HG03064 (cell line): Measurements from ENCODE around the gene FOS.
A peak's percentile ranks its signal among the peaks of the same experiment; 100 is the strongest.
"Not testable (repeated sequence)": the region's sequence is repeated elsewhere in the genome, so short reads cannot be mapped to it uniquely, and the experiment has no call there.

Experiments used
- ATAC-seq: cut with Tn5 transposase; IDR thresholded peaks from one replicate; pipeline ENCODE4 v1.9.1; 2021; ENCODE audit warnings: low read depth; ENCODE audit not compliant: unreplicated experiment

The FOS gene

DNA sequence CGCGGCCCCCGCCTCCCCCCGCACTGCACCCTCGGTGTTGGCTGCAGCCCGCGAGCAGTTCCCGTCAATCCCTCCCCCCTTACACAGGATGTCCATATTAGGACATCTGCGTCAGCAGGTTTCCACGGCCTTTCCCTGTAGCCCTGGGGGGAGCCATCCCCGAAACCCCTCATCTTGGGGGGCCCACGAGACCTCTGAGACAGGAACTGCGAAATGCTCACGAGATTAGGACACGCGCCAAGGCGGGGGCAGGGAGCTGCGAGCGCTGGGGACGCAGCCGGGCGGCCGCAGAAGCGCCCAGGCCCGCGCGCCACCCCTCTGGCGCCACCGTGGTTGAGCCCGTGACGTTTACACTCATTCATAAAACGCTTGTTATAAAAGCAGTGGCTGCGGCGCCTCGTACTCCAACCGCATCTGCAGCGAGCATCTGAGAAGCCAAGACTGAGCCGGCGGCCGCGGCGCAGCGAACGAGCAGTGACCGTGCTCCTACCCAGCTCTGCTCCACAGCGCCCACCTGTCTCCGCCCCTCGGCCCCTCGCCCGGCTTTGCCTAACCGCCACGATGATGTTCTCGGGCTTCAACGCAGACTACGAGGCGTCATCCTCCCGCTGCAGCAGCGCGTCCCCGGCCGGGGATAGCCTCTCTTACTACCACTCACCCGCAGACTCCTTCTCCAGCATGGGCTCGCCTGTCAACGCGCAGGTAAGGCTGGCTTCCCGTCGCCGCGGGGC is at the start of gene FOS:
Gene FOS, plus strand, starts transcription at position 407 of the 731 bp plus-strand sequence. Its CDS starts 155 bp downstream, at position 562.
- peak; percentile 73 for ATAC-seq

DNA sequence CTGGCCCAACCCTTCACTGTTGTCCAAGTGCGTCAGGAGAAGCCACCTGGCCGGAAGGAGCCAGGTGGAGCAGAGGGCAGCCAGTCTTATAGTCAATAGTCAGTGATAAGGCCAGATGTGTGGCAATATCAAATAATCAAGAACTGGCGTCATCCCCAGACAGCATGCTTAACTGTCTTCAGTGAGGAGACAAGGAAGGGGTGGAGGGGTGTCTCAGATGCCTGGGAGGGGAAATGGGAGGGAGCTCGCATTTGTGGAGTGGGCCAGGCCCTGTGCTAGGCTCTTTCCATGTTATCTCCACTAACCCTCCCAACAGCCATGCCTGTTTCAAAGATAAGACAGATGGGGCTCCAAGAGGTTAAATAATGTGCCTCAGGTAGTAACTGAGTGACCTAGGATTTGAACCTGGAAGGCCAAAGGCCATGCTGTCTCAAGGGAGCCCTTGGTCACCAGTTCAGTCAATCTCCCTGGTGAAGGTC is 48.9 kb upstream of the FOS start:
- no peak for ATAC-seq

DNA sequence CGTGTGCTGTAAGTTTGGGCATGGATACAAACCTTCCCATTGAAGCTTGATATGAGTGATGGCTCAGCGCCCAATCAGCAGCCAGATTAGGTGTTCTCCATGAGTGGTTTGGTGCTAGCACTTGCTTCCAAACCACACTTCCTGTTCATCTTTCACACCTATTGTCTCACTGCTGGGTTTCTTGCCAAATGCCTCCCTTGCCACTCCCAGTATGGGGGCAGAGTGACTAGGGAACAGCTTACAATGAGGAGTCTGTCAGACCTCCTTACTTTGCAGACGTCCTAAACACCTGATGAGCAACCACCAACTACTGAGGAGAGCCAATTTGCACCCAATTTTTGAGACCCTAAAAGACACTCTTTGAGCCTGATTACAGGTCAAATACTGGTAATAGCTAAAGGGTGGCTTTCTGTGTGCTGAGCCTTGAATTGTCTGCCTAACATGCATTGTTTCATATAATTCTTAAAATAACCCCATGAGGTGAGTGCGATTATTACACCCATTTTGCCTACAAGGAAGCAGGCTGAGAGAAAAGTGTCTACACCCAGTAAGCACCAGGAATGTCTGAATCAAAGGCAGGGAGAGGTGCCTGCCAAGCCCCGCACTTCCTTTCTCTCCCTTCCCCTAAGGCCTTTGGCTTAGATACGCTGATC is 48.4 kb upstream of the FOS start:
- no peak for ATAC-seq

DNA sequence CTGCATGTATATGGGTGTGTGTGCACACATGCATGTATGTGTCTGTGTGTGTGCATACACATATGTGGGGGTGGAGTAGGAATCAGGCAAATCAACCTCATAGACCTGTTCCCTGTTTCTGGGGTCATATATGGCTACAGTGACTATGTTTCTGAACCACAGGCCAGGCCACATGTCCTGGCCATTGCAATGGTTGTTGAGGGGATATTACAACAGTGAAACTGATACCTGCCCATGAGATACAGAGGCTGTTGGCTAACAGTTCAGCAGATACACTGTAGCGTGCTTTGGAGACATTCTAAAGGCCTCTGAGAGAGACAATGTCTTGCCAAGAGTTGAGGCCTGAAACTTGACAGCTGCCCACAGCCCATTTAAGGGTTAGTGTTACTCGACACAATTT is 47.3 kb upstream of the FOS start:
- ATAC-seq: no peak

DNA sequence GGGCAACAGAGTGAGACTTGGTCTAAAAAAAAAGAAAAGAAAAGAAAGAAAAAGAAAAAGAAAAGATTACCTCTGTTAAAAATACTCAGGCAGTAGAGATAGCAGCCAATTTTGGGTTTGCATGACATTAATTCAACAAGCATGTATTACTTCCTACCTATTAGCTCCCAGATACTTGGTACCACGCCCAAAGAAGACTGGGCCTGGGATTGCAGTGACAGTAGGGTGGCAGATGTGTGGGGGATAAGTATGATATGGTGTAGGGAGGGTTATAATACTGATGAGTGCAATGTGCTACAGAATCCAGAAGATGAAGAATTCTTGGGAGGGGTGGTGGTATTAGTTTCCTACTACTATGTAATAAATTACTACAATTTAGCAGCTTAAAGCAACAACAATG is 46.4 kb upstream of the FOS start:
- ATAC-seq: no peak

DNA sequence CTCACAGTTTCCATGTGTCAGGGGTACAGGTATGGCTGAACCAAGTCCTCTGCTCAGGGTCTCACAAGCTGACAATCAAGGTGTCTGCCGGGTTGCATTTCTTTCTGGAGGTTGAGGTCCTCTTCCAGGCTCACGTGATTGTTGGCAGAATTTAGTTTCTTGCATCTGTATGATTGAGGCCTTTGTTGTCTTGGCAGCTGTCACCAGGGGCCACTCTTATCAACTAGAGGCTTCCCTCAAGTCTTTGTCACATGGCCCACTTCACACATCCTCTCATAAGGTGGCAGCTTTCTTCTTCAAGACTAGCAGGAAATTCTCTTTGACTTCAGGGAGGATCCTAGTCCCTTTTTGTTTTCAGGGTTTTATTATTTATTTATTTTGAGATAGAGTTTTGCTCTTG is 46.0 kb upstream of the FOS start:
- no peak for ATAC-seq

DNA sequence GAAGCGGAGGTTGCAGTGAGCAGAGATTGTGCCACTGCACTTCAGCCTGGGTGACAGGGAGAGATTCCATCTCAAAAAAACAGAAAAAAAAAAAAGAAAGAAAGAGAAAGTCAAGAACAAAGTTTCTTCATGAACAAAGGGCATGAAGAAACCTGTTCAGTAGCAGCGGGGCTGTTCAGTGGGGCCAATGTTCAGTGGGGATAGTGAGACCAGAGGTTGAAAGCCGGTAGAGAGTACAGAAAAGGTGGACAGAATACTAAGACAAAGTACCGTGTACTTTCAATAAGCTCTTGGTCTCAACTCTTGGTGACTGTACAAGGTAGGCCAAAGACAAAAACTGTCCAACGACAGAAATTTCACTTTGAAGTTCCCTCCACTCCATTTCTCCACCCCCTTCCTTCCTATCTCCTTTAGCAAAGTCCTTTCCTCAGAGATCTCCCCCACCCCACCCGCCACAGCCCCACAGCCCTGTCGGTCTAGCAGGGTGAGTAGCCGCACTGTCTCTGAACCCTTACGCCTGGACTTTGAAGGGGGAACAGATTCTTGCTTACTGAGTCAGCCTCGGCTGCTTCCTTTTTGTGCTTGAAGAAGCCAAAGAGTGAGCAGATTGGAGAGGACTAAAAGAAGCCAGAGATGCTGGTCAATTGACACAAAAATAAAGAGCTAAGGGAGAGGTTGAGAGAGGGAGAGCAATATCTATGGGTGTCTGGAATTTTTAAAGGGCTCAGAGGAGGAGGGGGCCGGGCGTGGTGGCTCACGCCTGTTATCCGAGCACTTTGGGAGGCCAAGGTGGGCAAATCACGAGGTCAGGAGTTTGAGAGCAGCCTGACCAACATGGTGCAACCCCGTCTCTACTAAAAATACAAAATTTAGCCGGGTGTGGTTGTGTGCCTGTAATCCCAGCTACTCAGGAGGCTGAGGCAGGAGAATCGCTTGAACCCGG is 44.2 kb upstream of the FOS start:
- no peak for ATAC-seq

DNA sequence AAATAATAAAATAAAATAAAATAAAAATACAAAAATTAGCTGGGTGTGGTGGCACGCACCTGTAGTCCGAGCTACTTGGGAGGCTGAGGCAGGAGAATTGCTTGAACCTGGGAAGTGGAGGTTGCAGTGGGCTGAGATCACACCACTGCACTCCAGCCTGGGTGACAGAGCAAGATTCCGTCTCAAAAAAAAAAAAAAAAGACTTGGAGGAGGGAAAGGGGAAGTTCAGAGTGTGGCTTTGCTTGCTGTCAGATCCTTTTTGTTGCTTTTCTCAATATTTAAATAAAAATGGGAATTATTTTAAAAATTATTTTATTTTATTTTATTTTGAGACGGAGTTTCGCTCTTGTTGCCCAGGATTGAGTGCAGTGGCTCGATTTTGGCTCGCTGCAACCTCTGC is 43.4 kb upstream of the FOS start:
- not testable (repeated sequence) for ATAC-seq

DNA sequence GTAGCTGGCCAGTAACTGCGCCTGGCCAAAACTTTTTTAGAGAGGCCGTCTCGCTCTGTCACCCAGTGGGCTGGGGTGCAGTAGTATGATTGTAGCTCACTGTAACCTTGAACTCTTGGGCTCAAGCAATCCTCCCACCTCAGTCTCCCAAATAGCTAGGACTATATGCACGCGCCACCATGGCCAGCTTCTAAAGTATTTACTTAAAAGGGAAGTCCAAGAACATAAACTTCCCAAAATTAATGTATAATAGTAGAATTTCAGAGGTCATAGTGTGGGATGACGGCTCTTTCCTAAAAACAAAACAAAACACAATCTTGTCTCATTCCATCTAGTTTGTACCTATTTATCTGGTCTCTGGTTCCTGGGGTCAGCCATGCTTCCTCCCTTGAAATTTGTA is 42.2 kb upstream of the FOS start:
- ATAC-seq: no peak

DNA sequence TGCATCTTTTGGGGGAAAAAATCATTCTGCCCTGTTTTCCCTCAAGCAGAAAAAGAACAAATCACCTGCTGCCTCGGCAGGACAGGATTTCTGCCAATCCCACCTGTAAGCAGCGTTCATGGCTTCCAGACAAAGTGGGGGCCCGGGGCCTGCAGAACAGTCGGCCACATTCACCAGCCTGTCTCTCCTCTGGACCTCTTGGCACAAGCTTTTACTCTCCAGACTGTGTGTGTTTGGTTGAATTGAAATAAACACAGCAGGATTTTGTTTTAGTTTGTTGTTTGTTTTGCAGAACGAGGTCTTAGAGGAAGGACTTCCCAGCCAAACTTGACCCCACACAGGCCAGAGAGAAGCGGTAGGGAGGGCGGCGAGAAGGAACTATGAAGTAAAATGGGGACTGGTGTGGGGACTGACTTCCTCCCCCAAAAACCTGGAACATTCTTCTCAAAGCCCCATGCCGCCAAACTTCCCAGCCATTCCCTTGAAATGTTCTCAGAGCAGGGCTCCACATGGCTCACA is 41.7 kb upstream of the FOS start:
- ATAC-seq: no peak

DNA sequence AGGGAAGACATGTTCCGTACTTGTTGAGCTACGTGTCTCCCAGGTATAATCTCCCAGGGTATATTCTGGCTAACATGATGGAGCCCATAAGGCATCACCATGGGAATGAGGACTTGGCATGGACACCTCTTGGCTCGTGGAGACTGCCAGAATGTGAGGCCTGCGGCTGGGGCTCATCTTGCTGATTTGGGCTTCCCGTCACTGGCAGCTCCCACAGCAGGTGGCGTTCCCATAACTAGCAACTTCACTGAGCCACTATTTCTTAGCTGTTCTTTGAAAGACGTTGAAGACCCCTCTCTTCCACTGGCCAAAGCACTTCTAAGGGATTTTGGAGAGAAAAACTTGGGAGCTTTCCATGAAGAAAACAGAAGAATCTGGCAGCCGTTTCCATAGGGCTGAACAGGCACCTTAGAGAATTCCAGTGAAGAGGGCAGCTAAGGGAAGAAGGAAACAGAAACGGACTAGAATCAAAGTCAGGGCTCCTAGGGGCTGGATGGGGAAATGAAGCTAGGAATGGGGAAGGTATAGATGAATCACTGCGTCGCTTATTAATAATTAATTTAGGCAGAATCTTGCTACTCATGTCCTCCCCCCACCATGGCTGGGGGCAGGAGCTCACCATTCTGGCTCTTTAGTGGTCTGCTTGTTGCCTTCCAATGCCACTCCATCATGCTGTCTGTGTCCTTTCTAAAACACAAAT is 39.7 kb upstream of the FOS start:
- no peak for ATAC-seq

DNA sequence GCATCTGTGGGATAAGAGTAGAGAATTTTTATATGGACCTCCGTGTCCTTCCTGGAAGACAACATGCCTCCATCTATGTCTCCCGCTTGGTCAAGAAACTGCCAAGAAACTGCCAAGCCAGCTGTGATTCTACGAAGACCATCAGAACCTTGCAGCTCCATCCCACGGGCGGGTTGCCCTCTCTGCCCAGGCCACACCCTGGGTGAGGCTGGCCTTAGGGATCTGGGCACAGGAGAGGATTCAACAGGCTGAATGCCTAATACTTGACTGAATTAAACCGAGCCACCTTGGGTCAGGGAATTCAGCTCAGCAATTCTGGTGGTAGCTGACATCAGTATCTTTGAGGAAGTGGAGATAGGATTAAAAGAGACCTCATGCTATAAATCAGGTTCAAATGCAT is 37.8 kb upstream of the FOS start:
- no peak for ATAC-seq

DNA sequence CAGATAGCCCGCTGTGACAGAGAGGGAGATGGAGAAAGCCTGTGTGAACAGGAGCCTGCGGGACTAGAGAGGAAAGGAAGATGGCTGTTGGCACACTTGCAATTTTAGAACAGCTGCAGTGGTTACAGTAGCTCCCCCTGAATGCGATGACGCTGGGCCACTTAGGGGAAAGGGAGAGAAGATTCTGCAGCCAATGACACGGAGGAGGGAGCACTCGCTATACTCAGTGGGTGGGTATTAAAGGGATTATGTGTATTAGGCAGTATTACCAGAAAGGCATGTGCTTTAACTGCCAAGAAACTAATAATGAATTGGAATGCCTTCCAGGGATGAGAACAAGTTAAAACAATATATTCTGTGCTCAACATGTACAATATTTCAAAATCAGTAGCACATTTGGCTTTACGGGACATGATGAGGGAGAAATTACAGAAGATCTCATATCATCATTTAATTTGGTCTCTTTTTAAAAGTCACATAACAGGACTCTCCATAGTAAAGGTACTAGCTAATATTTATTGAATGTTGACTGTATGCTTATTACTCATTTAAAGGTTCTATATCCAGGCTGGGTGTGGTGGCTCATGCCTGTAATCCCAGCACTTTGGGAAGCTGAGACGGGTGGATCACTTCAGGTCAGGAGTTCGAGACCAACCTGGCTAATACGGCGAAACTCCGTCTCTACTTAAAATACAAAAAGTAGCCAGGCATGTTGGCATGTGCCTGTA is 35.9 kb upstream of the FOS start:
- no peak for ATAC-seq

DNA sequence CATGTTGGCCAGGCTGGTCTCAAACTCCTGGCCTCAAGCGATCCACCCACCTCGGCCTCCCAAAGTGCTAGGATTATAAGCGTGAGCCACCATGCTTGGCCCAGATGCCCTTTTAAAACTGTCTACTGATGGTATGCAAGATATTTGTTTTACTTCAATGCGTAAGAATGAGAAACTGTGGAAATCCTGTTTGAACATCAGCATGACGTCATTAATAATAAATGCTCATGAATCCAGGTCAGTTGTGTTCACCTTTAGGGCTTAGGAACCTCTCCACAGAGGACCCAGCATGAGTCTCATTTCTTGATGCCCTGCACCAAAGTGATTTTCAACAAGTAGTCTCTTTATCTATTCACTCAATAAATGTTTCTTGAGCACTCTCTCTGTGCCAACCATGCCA is 34.5 kb upstream of the FOS start:
- no peak for ATAC-seq

DNA sequence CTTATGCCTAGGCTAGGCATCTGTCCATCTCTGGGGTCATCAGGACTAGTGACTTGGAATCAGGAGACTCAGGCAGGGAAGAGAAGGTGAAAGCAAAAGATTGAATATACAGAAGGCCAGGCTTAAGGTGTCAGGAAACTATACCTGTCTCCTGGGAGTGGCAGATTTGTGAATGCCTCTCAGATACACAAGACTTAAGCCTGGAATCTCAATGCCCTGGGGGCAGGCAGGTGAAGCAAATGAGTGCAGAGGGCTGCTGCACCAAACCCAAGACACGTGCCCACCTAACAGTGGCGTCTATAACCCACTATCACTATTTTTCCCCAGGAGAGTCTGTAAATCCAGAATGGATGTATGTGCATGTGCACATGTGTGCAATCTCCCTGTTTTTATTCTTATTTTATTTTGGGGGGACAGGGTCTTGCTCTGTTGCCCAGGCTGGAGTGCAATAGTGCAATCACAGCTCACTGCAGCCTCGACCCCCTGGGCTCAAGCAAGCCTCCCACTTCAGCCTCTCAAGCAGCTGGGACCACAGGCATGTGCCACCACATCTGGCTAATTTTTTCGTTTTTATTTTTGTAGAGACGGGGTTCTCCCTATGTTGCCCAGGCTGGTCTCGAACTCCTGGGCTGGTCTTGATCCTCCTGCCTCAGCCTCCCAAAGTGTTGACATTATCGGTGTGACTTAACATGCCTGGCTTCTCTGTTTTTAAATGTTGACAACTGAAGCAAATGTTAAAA is 31.9 kb upstream of the FOS start:
- ATAC-seq: no peak

DNA sequence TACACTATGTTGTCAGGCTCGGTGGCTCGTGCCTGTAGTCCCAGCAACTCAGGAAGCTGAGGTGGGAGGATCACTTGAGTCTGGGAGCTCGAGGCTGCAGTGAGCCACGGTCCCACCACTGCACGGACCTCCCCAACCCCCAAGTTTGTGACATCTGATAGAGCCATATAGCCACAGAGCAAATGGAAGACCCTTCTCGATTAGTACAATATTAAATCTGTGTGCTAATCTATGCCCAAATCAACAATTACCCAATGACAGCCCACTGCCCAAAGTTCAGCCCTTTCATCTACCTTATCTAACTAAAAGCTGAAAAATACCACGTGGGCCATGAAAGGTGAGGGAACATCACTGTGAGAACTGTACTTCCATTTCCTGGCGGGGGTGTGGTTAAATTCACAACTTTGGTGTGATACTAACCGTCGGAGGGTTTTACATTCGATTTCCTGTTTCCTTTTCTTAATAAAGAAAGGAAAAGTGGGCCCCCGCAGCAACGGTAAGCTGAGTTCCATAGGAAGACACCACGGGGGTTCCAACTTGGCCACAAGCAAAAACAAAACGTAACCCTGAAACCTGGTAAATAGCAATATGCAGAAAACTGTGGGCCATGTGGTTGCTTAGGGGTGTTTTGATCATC is 31.2 kb upstream of the FOS start:
- ATAC-seq: no peak

DNA sequence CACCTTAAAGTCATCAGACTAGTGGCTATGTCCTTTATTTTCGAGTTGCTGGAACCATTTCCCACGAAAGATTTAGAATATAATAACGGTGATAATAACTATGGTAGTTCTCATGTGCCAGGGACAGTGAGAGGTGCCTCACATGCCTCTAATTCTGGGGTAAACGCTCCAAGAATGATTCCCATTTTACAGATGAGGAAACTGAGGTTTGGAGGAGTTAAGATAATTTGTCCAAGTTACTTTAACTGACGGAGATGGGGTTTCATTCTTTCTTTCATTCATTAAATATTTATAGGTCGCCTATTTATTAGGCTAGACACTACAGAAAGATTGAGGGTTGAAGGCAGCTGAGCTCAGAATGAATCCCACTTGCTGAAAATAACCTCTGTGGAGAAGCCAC is 30.7 kb upstream of the FOS start:
- ATAC-seq: no peak

DNA sequence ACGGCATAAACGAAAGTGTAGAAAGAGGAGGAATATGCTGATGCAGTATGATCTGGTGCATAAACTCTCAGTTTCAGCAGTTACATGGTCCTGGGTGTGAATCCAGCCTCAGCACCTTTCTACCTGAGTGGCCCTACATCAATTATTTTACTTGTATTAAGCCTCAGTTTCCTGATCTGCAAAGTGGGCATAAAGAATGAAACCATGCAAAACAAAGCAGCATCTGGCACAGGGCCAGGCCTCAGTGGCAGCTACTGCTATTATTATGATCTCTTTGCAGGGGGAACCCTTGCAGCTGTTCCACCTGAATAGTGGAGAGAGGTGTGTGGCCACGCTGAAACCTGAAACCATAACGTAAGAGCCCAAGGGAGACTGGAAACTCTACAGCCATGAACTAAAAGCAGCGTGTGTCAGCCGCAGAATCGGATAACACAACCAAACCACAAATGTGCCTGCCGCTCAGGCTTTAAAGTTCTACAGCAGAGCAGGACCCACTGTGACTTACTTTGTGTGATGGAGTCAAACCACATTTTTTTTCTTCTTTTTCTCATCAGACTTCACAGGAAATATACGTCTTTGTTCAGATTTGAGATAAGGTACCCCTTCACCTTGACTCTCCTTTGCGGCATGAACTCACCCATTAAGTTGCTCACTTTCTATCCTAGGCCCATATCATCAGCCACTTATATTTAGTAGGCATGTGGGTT is 29.2 kb upstream of the FOS start:
- peak; percentile 83 for ATAC-seq
